HG02588 (cell line): ENCODE results near the gene PPIP5K1.
"Not testable (repeated sequence)": the region's sequence is repeated elsewhere in the genome, so short reads cannot be mapped to it uniquely, and the experiment has no call there.

Source experiments
- ATAC-seq: cut with Tn5 transposase; IDR thresholded peaks from one replicate; pipeline ENCODE4 v1.9.1; 2021; ENCODE audit warnings: mild to moderate bottlenecking, moderate library complexity; ENCODE audit not compliant: unreplicated experiment

PPIP5K1 gene

GRCh38 chr15:43547539-43547938 is 42.5 kb downstream of the PPIP5K1 start:
- no peak for ATAC-seq

DNA sequence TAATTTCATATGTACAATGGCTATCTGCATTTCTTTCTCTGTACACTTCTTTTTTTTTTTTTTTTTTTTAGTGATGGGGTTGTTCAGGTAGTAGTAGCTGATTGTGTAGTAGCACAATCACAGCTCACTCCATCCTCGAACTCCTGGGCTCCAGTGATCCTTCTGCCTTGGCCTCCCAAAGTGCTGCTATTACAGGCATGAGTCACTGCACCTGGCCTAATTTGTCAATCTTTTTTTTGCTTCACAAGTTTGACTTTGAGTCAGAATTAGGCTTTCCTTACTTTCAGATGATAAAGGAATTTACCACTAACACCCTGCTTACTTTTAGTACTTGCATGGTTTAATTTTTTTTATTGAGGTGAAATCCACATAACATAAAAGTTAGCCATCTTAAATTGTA is 44.6 kb downstream of the PPIP5K1 start:
- ATAC-seq: no peak

DNA sequence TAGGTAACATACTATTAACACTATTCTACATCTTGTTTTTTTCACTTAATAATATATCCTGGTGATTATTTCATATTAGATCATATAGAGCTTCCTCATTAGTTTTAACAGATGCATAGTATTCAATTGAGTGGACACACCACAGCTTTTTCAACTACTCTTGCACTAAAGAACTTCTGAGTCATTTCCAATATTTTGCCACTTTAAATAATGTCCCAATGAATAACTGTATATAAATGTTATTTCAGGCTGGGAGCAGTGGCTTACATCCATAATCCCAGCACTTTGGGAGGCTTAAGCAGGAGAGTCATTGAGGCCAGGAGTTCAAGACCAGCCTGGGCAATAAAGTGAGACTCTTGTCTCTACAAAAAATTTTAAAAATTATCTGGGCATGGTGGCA is 45.7 kb downstream of the PPIP5K1 start:
- ATAC-seq: no peak

DNA sequence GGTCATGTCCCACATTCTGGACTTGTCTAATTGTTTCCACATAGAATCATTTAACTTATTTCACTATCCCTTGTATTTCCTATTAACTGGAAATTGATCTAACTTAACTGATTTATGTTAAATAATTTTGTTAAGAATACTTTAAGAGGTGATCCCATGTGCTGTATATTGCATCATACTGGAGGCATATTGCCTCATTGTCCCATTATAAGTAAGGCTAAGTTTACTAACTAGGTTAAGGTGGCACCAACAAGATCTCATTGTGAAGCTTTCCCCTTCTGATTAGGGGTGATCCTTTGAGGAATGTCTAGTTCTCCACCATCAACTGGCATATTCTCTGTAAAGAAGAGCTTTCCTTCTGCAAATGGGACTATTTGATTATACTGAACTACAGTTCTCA is 48.2 kb downstream of the PPIP5K1 start:
- ATAC-seq: no peak

DNA sequence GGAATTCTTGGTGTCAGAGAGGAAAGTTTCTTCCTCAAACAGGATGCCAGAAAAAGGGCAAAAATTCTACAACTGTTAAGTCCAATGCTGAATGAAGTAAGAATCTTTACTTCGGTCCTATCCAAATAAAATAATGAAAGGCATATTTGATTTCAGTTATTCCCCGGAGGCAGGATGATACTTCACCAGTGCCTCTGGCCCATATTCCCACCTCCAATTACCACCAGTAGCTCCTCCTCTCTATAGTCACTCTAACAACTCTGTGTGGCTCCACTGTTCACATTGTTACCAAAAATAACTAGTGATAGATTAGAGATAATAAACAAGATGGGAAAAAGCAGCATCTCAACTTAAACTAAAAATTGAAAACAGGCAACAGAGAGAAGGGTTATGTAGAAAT is 51.9 kb downstream of the PPIP5K1 start:
- no peak for ATAC-seq

DNA sequence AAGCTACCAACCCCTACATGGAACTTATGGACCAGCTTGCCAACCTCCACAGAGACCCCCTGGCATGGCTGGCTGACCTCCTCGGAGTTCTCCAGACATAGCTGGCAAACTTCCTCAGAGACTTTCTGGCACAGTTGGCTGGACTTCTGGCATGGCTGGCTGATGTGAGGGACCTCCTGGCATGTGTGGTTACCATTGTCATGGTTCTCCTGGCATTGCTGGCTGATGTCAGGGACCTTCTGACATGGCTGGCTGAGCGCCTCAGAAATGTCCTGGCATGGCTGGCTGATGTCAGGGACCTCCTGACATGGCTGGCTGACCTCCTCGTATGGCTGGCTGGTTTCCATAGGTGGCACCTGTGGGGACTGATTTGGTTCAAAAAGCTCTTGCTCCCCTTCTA is 55.1 kb downstream of the PPIP5K1 start:
- no peak for ATAC-seq

GRCh38 chr15:43532826-43533225 is 57.2 kb downstream of the PPIP5K1 start:
- ATAC-seq: not testable (repeated sequence)

DNA sequence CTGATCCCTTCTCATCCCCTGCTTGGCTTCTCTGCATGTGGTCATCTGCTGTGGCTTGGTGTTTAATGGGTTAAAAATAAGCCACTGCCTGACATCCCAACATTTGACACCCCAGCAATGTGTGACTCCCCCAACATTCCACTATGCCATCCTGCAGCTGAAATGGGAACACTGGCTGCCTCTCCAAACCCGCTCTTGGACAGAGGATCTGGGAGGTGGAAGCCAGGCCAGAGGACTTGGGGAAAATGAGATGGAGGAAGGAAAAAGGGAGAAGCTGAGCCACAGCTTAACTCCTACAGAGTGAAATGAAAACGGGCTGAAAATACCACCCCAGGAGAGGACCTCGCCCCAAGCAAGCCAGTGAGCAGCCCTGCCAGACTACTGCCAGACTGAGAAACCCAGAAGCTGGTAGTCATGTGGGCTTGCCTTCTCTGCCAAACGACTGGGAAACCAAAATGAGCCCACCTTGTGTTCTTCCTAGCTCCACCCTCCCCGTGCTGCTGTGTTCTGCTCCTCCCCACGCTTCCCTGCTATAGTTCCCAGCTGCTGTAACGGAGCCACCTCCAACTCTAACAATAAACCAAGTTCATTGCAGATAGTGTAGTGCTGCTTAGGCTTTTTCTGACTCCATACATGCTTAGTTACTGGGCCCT is 58.9 kb downstream of the PPIP5K1 start:
- no peak for ATAC-seq

- ATAC-seq: no peak
These were observed 60.2 kb downstream of the PPIP5K1 start for GRCh38 chr15:43529587-43530345.

DNA sequence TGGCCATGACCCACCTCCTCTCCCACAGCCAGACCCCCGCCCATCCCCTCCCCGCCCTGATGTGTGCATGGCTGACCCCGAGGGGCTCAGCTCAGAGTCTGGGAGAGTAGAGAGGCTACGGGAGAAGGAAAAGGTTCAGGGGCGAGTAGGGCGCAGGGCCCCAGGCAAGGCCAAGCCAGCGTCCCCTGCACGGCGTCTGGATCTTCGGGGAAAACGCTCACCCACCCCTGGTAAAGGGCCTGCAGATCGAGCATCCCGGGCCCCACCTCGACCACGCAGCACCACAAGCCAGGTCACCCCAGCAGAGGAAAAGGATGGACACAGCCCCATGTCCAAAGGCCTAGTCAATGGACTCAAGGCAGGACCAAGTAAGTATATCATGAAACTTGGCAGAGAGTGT is 60.9 kb downstream of the PPIP5K1 start:
- ATAC-seq: no peak

DNA sequence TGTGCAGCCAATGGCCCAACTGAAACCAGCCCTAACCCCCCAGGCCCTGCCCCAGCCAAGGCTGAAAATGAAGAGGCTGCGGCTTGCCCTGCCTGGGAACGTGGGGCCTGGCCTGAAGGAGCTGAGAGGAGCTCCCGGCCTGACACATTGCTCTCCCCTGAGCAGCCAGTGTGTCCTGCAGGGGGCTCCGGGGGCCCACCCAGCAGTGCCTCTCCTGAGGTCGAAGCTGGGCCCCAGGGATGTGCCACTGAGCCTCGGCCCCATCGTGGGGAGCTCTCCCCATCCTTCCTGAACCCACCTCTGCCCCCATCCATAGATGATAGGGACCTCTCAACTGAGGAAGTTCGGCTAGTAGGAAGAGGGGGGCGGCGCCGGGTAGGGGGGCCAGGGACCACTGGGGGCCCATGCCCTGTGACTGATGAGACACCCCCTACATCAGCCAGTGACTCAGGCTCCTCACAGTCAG is 61.4 kb downstream of the PPIP5K1 start:
- ATAC-seq: no peak

GRCh38 chr15:43527802-43528541 is 62.0 kb downstream of the PPIP5K1 start:
- ATAC-seq: no peak

DNA sequence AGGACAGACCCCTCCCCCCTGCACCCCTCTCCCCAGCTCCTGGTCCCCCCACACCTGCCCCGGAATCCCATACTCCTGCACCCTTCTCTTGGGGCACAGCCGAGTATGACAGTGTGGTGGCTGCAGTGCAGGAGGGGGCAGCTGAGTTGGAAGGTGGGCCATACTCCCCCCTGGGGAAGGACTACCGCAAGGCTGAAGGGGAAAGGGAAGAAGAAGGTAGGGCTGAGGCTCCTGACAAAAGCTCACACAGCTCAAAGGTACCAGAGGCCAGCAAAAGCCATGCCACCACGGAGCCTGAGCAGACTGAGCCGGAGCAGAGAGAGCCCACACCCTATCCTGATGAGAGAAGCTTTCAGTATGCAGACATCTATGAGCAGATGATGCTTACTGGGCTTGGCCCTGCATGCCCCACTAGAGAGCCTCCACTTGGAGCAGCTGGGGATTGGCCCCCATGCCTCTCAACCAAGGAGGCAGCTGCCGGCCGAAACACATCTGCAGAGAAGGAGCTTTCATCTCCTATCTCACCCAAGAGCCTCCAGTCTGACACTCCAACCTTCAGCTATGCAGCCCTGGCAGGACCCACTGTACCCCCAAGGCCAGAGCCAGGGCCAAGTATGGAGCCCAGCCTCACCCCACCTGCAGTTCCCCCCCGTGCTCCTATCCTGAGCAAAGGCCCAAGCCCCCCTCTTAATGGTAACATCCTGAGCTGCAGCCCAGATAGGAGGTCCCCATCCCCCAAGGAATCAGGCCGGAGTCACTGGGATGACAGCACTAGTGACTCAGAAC is 62.8 kb downstream of the PPIP5K1 start:
- no peak for ATAC-seq

DNA sequence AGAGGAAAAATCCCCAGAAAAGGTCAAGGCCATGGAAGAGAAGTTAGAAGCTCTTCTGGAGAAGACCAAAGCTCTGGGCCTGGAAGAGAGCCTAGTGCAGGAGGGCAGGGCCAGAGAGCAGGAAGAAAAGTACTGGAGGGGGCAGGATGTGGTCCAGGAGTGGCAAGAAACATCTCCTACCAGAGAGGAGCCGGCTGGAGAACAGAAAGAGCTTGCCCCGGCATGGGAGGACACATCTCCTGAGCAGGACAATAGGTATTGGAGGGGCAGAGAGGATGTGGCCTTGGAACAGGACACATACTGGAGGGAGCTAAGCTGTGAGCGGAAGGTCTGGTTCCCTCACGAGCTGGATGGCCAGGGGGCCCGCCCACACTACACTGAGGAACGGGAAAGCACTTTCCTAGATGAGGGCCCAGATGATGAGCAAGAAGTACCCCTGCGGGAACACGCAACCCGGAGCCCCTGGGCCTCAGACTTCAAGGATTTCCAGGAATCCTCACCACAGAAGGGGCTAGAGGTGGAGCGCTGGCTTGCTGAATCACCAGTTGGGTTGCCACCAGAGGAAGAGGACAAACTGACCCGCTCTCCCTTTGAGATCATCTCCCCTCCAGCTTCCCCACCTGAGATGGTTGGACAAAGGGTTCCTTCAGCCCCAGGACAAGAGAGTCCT is 63.6 kb downstream of the PPIP5K1 start:
- ATAC-seq: no peak

DNA sequence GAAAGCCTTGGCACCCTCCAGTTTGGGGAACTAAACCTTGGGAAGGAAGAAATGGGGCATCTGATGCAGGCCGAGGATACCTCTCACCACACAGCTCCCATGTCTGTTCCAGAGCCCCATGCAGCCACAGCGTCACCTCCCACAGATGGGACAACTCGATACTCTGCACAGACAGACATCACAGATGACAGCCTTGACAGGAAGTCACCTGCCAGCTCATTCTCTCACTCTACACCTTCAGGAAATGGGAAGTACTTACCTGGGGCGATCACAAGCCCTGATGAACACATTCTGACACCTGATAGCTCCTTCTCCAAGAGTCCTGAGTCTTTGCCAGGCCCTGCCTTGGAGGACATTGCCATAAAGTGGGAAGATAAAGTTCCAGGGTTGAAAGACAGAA is 64.9 kb downstream of the PPIP5K1 start:
- no peak for ATAC-seq

GRCh38 chr15:43524254-43524845 is 65.7 kb downstream of the PPIP5K1 start:
- no peak for ATAC-seq

GRCh38 chr15:43523646-43524045 is 66.4 kb downstream of the PPIP5K1 start:
- no peak for ATAC-seq

- no peak for ATAC-seq
These were observed 67.8 kb downstream of the PPIP5K1 start for GRCh38 chr15:43522247-43522646.

DNA sequence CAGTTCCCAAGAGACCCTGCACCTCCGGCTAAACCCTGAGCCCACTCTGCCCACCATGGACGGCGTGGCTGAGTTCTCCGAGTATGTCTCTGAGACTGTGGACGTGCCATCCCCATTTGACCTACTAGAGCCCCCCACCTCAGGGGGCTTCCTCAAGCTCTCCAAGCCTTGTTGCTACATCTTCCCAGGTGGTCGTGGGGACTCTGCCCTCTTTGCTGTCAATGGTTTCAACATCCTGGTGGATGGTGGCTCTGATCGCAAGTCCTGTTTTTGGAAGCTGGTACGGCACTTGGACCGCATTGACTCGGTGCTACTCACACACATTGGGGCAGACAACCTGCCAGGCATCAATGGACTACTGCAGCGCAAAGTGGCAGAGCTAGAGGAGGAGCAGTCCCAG is 68.6 kb downstream of the PPIP5K1 start:
- ATAC-seq: no peak

DNA sequence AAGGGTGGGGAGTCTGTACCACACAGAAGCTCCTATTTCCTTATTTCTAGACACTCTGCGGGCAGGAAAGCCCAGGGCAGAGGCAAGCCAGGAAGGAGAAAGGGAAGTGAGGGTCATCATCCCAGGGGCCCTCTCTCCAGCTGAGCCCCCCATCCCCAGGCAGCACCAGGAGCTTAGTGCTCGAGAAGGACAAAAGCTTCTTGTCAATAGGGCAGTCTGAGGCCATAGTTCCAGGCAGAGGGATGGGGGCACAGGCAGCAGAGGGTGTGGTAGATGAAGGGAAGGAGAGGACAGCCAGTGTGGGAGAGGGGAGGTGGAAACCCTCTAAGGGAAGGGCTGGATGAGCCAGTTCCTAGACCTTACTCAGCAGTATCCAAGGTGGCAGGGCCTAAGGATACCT is 69.9 kb downstream of the PPIP5K1 start:
- ATAC-seq: no peak
